GM19455 (cell line): Measurements from ENCODE around the gene ECM2.

Experiments used
- ATAC-seq: cut with Tn5 transposase; IDR thresholded peaks from one replicate; pipeline ENCODE4 v1.9.1; 2021; ENCODE audit not compliant: unreplicated experiment

ECM2 gene

GRCh38 chr9:92501671-92502393 lies 34.0 kb downstream of the ECM2 start:
- no peak for ATAC-seq

- no peak for ATAC-seq
Observed at GRCh38 chr9:92500725-92501124, 35.1 kb downstream of the ECM2 start.

- no peak for ATAC-seq
Observed at GRCh38 chr9:92499701-92500100, 36.1 kb downstream of the ECM2 start.

- ATAC-seq: no peak
Observed at GRCh38 chr9:92496396-92497176, 39.2 kb downstream of the ECM2 start.

- ATAC-seq: no peak
Observed at GRCh38 chr9:92494856-92495255, 40.9 kb downstream of the ECM2 start.

- ATAC-seq: no peak
Observed at GRCh38 chr9:92493749-92494387, 41.9 kb downstream of the ECM2 start.

- no peak for ATAC-seq
Observed at GRCh38 chr9:92492781-92493401, 42.9 kb downstream of the ECM2 start.

- no peak for ATAC-seq
Observed at GRCh38 chr9:92488681-92489550, 46.9 kb downstream of the ECM2 start.

GRCh38 chr9:92486371-92486770 lies 49.4 kb downstream of the ECM2 start:
- no peak for ATAC-seq

GRCh38 chr9:92484563-92484962 lies 51.2 kb downstream of the ECM2 start:
- no peak for ATAC-seq

GRCh38 chr9:92483627-92484545 lies 51.9 kb downstream of the ECM2 start:
- ATAC-seq: no peak

GRCh38 chr9:92482805-92483204 lies 53.0 kb downstream of the ECM2 start:
- no peak for ATAC-seq

GRCh38 chr9:92482329-92482728 lies 53.5 kb downstream of the ECM2 start, which contains the start of gene ASPN:
TSS of gene ASPN (minus strand) at chr9:92482506.
- no peak for ATAC-seq

GRCh38 chr9:92480986-92481633 lies 54.7 kb downstream of the ECM2 start:
- no peak for ATAC-seq

- ATAC-seq: no peak
Observed at GRCh38 chr9:92480291-92480771, 55.5 kb downstream of the ECM2 start.

GRCh38 chr9:92479346-92479745 lies 56.4 kb downstream of the ECM2 start:
- no peak for ATAC-seq

GRCh38 chr9:92478783-92479182 lies 57.0 kb downstream of the ECM2 start:
- no peak for ATAC-seq

GRCh38 chr9:92476962-92477361 lies 58.8 kb downstream of the ECM2 start:
- ATAC-seq: no peak

GRCh38 chr9:92474587-92474986 lies 61.2 kb downstream of the ECM2 start:
- ATAC-seq: no peak
